Measurements from ENCODE around the gene CLCNKA.

- no peak for TF ChIP-seq CTCF (IDR thresholded peaks at IDR 0.05 in 4 of 5, conservative IDR thresholded peaks at IDR 0.05 in 1 of 5)
- TF ChIP-seq POLR2A (IDR thresholded peaks at IDR 0.05), result no peak
Observed at GRCh38 chr1:15991427-15992186, 30.2 kb upstream of the CLCNKA start.

Measured in gastrocnemius medialis (tissue), 4 donors.